Embryonic facial prominence (tissue), 1 donor: Measurements from ENCODE around the gene TSPAN10.

Experiments used
- DNase-seq: peaks from one replicate; pipeline ENCODE4 v3.0.0-alpha.2; 2016; ENCODE audit errors: extremely low spot score

Gene TSPAN10

DNA sequence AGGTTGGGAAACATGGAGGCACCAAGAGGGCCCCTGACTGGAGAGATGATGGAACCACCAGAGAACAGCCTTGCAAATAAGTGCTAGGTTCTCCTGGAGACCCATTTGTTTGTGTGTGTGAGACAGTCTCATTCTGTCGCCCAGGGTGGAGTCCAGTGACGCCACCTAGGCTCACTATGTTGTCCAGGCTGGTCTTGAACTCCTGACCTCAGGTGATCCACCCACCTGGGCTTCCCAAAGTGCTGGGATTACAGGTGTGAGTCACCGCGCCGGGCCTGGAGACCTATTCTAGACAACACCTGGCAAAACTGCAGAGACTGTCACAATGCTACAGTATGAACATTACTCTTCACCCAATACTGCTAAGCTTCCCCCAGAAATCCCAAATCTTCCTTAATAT is 1.6 kb upstream of the TSPAN10 start:
- DNase-seq: no peak

DNA sequence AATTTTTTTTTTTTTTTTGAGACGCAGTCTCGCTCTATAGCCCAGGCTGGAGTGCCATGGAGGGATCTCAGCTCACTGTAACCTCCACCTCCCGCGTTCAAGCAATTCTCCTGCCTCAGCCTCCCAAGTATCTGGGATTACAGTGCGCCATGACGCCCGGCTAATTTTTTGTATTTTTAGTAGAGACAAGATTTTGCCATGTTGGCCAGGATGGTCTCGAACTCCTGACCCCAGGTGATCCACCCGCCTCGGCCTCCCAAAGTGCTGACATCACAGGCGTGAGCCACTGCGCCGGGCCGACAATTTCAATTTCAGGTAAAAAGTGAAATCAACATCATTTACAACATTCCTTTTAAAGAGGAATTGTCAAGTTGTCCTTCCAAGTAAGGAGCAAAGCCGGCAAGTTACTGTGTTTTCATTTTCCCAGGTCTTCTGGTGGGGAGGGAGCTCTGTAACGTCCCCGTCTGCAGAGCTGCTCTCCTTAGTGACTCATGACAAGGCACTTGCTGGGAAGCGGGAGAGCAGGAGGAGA is 957 bp upstream of the TSPAN10 start:
- DNase-seq: no peak

DNA sequence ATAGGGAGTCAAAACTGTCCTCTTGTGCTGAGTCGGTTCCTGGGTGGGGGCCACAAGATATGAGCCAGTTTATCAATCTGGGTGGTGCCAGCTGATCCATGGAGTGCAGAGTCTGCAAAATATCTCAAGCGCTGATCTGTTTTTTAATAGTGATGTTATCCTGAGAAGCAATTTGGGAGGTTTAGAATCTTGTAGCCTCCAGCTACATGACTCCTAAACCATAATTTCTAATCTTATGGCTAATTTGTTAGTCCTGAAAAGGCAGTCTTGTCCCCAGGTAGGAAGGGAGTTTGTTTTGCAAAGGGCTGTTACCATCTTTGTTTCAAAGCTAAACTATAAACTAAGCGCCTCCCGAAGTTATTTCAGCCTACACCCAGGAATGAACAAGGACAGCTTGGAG is 1.7 kb downstream of the TSPAN10 start:
- no peak for DNase-seq

DNA sequence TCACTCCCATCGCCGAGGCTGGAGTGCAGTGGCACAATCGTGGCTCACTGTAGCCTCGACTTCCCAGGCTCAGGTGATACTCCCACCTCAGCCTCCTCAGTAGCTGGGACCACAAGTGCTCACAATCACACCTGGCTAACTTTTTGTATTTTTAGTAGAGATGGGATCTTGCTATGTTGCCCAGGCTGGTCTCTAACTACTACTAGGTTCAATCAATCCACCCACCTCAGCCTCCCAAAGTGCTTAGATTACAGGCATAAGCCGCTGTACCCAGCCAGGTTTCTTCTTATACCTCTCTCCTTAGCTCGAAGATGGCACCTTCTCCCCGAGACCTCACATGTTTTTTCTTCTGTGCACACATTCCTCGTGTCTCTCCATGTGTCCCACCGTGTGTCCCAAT is 3.0 kb downstream of the TSPAN10 start:
- no peak for DNase-seq

DNA sequence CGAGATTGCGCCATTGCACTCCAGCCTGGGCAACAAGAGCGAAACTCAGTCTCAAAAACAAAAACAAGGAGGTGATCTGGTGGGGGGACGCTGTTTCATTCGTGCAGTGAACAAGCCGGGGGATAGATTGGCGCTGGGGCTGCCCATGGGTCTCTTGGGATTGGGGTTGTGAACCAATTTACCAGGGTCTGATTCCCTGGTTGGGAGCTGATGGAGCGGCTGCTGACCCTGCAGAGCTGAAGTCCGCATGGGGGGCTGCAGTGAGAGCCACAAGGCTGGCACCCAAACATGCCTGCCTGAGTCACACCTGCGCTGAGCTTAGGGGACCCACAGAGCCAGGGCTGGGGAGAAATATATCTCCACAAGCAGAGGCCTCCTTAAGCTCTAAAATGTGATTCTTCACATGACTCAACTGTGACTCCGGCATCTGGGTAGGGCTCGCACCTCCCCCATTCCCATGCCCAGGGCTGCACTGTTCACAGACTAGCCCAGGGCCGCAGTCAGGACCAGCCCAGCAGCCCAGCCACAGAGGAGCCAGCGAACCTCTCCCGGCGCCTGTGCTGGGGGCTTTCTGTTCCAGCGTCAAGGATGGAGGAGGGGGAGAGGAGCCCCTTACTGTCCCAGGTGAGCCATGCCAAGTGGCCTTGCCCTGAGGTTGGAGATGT is 5.0 kb downstream of the TSPAN10 start:
- DNase-seq: no peak

DNA sequence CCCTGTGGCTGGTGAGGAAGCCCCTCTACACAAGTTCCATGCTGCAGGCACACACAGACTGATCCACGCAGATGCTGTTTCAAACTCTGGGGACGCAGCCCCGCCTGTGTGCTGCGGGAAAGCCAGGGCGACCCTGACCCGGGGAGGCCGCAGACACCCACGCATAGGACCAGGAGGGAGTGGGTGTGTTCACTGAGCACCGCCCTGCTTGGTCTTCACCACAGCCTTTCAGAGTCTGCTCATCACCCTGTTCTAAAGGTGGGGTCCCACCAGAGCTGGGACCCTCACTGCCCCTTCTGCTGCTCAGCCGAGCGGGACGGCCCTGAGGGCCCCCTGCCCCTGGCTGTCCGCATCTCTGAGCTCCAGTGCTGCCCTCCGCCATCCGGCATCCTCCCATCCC is 7.5 kb downstream of the TSPAN10 start:
- no peak for DNase-seq

DNA sequence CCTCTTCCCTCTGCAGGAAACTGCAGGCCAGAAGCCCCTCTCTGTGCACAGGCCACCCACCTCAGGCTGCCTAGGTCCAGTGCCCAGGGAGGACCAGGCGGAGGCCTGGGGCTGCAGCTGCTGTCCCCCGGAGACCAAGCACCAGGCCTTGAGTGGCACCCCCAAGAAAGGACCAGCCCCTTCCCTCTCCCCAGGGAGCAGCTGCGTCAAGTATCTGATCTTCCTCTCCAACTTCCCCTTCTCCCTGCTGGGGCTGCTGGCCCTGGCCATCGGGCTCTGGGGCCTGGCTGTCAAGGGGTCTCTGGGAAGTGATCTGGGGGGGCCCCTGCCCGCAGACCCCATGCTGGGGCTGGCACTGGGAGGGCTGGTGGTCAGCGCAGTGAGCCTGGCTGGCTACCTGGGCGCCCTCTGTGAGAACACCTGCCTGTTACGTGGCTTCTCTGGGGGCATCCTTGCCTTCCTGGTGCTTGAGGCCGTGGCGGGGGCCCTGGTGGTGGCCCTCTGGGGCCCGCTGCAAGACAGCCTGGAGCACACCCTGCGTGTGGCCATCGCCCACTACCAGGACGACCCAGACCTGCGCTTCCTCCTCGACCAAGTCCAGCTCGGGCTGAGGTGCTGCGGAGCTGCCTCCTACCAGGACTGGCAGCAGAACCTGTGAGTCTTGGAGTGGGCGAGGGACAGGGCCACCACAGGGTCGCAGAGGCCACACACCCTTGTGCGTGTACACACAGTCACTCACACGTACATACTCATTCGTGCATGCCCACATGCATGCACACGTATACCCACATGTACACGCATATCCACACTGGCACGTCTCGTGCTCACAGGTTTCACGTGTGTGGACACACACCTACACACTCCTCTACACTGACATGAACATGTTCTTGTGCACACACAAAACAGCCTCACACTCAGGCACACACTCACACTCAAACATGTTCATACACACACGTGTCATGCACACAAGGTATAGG is 8.3 kb downstream of the TSPAN10 start:
- no peak for DNase-seq

DNA sequence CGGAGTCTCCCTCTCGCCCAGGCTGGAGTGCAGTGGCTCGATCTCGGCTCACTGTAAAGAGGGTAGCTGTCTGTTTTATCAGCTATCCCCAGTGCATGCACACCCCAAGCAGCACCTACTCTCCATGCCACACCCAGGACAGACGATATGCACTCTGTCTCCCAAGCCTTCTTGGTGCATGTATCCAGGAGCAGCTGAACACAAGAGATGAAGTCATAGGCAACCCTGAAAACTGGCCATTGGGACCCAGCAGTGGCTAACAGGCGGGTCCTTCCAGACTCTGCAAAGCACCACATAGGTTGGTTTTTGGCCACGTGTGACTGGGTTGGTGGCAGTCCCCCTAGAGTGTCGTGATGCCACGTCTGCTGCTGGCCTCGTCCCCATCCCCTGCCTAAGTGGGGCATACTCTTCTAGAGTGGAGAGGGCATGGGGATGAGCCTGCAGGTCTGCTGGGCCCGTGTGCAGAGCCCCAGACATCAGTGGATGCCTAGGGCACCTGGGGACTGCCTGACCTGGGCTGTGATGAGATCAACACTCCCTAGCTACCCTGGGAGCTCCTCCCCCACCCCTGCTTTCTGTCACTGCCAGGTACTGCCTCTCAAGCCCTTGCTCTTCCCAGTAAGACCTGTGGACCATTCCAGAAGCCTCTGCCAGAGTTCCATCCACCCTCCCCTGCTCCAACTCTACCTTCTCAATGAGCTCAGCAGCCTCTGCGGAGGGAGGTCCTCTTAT is 10.0 kb downstream of the TSPAN10 start:
- DNase-seq: no peak

DNA sequence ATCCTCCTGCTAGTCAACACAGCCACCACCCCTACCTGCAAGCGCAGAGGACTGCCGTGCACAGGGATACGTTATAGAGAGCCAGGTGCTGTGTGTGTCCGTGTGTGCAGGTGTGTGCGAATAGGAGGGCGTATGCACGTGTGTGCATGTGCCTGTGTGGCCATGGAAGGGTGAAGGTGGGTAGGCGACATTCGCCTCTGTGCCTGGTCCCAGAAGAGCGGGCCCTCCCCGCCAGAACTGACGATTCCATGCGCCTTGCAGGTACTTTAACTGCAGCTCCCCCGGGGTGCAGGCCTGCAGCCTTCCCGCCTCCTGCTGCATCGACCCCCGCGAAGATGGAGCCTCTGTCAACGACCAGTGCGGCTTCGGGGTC is 10.6 kb downstream of the TSPAN10 start:
- no peak for DNase-seq

DNA sequence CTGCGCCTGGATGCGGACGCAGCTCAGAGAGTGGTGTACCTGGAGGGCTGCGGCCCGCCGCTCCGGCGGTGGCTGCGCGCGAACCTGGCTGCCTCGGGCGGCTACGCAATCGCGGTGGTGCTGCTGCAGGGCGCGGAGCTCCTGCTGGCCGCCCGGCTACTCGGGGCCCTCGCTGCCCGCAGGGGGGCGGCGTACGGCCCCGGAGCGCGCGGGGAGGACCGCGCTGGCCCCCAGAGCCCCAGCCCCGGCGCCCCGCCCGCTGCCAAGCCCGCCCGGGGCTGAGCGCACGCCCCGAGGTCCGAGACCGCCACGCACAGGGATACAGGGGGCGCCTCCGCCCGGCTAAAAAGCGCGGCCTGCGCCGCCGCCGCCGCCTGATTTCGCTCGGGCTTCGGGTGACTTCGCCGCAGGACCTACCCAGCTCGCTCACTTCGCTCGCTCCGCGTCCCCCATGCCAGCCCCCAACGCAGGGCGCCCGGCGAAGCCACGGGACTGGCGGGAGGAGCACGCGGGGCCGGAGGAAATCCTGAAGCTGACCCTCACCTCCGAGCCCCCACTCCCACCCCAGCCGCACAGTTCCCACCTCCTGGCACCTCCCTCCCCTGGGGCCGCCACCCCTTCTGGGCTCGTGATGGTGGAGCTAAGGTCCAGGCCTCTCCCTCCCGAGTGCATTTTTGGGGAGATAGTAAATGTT is 11.2 kb downstream of the TSPAN10 start:
- DNase-seq: no peak

DNA sequence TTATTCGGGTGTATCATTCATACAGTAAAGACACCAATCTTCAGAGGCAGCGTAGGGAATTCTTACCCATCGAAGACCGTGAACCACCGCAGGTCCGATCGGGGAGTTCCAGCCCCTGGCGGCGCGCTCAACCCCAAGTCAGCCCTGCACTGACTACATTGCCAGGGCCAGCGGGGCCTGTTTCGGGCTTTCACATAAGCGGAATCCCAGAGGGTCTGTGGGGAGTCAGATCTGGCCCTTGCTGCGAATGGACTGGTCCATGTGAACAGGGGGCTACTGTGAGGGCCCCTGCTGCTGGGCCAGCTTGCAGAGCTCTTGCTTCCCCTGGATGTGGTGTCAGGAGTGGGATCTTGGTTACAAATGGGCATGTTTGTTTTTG is 11.7 kb downstream of the TSPAN10 start:
- DNase-seq: no peak

DNA sequence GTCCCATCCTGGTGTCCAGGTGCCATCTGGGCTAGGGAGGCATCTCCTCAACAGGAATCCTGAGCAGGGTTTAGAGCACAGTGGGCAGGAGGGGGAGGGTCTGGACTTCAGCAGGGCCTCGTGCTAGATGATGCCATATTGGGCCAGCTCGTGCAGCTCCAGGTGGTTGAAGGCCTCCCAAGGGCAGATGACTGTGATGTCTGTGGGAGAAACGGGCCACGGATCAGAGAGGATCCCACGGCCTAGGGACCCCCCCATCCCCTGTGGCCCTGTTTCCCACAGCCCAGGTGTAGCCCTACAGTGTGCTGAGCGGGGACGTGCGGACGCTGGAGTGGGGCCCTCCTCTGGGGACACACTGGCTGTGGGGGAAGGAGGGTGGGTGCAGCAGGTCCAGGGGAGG is 14.0 kb downstream of the TSPAN10 start:
- no peak for DNase-seq

DNA sequence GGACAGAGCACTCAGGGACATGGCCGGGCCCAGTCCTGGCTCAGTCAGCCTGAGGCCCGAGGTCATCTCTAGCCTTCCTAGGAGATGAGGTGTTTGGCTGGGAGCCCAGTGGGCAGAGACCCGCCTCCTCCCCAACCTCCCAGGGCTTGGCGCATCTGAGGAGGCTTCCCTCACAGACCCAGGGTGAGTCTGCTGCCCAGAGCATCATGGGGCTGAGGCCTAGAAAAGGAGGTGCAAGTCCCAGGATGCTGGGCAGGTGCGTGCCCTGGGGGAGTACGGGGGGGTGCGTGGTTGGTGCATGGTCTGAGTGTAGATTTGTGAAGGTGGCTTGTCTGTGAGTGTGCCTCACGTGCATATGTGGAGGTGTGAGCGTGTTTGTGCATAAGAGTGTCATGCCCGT is 14.7 kb downstream of the TSPAN10 start:
- no peak for DNase-seq

DNA sequence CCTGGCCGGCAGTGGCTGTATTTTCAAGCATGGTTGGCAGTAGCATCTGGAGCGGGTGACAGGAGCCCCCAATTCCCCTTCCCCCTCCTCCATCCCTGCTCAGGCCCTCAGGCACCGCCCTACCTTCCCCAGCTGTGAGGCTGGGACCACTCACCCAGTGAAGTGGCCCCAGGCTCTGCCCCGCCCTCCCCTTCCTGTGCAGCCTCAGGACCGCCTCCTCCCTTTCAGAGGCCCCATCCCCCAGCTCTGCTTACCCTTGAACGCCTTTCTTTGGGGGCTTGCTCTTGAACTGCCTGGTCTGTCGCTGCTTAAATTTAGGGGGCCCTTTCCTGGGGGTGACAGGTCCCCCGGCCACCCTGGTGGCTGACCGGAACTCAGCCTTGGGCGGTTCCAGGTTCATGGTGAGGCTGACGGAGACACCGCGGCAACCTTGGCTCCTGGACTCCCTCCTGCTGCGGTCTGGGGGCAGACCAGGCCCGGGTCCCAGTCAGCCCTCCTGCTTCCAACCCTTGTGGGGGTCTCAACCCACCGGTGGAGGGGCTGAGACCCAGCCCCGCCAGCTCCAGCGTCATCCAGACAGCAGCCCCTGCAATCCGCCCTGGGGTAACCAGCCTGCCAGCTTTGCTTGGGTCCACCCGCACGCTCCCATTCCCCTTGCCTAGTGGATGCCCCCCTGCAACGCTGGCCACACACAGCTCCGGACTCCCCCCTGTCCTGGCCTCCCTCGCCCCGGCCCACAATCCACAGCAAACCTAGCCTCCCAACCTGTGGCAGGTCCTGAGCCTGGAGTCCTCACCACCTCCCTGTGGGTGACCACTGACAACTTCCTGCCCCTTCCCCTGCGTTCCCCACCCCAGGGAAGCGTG is 16.1 kb downstream of the TSPAN10 start:
- DNase-seq: no peak

DNA sequence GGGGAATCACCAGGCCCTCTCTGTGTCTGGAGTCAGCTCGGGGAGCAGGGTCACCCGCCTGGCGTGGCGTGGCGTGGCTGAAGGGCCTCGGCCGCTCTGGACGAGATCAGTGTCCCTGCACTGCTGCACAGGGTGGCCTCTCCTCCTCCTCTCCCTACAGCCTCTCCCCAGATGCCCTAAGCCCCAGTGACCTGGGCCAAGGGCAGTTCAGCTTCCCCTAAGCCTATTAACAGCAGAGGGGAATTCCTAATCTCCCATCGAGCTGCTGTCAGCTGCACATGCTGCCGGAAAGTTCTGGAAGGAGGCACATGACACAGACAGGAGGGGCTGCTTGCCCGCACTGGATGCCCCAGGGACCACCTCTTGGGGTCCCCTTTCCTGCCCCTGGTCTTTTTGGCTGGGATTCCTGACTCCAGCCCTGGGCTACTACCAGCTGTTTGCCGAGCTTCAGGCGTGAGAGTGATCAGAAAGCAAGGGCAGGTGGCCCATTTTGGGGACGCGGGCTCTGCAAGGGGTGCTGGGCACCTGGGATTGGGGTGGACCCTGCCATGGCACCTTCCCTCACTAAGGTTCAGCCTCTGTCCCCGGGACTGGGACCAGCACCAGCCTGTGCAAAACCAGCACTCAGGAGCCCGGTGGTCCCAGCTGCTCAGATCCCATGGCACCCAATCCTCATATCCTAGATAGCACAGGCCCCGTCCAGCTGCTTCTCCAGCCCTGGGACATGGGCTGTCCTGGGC is 18.6 kb downstream of the TSPAN10 start:
- no peak for DNase-seq

DNA sequence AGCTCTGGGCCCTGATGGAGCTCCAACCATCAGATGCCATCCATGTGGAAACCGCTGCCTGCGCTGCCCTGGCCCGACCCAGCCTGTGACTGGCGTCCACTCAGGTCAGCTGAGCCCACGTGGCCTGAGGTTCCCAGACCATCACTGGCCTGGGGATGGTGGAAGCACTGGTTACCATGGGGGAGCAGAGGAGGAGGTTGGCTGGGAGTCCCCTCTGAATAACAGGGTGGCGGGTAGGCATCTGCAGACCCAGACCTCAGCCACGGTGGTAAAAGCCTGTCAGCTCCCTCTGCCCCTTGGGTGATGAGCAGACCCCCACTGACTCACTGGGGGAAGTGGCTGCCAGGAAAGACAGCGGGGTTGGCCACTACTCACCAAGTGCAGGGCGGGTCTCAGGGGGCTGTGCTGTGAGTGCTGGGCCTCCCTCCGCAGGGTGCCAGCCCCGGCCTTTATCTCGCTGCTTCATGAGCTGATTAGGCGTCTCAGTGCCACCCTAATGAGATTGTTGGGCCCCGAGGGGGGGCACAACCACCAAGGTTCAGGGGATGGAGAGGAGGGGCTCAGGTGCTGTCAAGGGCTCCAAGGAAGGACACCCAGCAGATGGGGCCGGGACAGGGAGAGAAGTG is 19.2 kb downstream of the TSPAN10 start, which contains the start of gene PDE6G:
PDE6G (minus strand) TSS at position 425 of the 626 bp plus-strand sequence. CDS start 3,237 bp downstream, outside the sequence.
- no peak for DNase-seq

DNA sequence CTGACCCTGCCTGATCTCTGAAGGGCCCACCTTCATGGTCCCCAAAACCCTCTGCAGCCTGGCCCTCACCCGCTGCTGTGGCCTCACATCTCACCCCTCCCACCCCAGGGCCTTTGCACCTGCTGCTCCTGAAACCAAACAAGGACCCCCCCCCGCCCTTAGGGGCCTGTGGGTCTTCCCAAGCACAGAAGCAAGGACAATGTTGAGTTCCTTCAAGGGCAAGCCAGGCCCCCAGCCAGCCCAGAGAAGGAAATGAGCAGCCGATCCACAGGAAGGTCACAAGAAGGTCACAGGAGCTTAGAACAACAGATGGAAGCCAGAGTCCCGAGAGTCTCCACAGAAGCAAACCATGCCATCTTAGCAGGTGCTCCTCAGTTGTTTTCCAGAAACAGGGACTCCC is 19.8 kb downstream of the TSPAN10 start:
- DNase-seq: no peak

DNA sequence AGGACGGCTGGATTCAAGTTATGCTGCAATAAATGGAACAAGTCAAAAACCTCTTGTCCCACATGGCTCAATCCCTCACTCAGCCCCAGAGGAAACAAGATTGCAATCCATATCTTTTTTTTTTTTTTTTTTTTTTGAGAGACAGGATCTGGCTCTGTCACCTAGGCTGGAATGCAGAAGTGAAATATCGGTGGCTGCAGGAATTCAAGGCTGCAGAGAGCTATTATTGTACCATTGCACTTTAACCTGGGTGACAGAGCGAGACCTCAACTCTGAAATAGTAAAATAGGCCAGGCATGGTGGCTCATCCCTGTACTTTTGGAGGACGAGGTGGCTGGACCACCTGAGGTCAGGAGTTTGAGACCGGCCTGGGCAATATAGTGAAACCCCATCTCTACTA is 22.0 kb downstream of the TSPAN10 start:
- DNase-seq: no peak

DNA sequence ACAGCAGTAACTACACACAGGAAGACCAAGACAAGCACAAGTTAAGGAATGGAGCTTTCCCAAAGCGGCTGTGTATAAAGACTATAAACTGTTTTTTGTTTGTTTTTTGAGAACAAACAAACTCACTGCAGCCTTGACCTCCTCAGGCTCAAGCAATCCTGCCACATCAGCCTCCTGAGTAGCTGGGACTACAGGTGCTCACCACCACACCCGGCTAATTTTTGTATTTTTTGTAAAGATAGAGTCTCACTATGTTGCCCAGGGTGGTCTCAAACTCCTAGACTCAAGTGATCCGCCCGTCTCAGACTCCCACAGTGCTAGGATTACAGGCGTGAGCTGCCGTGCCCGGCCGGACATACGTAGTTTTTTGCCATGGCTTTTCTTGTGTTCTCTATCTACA is 23.4 kb downstream of the TSPAN10 start:
- DNase-seq: no peak
